Muscle of leg (tissue), 16 donors: ENCODE data around the gene CD28. TPM values are rescaled to one million over a fixed set of nuclear protein-coding genes. Genes with fewer than 3 reads are reported as not detected.

Experiments used
- DNase-seq: peaks from one replicate; pipeline ENCODE4 v3.0.0; 2013
- H3K27ac ChIP-seq: one replicate; pipeline ENCODE4 v1.5.1; 2013; ENCODE audit warnings: mild to moderate bottlenecking, low read length, control low read depth
- H3K27me3 ChIP-seq: one replicate; pipeline ENCODE4 v1.6.1; 2013; ENCODE audit warnings: low read length; ENCODE audit not compliant: control insufficient read depth, insufficient read depth
- H3K36me3 ChIP-seq: one replicate; pipeline ENCODE4 v1.6.1; 2013; ENCODE audit warnings: low read length; ENCODE audit not compliant: control insufficient read depth, insufficient read depth
- H3K4me1 ChIP-seq: one replicate; pipeline ENCODE4 v1.6.1; 2013; ENCODE audit warnings: low read length; ENCODE audit not compliant: control insufficient read depth, insufficient read depth
- H3K4me3 ChIP-seq: one replicate; pipeline ENCODE4 v1.5.1; 2013; ENCODE audit warnings: low read length, control low read depth
- H3K9me3 ChIP-seq: replicated peaks from 2 replicates; pipeline ENCODE4 v1.6.1; 2013; ENCODE audit warnings: low read depth, low read length; ENCODE audit not compliant: control insufficient read depth
- WGBS: methylation state at CpG from one replicate; pipeline ENCODE4 v1.1.5; 2013; ENCODE audit warnings: missing lambda C conversion rate; ENCODE audit not compliant: insufficient coverage; 5-methylcytosine and 5-hydroxymethylcytosine counted together
- long read RNA-seq, 11 donors: transcript quantifications; one replicate each; lab custom pipeline, GENCODE V29; 2026
- polyA plus RNA-seq, 8 donors: library from polyadenylated mRNA; unstranded; fragments of 120-200 nt; gene quantifications; one replicate each; pipeline versions ENCODE4 v1.2.1 to v1.2.3, GENCODE V29; 2013; ENCODE audit warnings: inconsistent platforms in 1 of 8, low replicate concordance in 1 of 8; ENCODE audit not compliant: insufficient read length in 8 of 8, insufficient read depth in 1 of 8
- total RNA-seq: library from RNA; stranded (reverse); fragments of 120-200 nt; gene quantifications from one replicate; pipeline ENCODE4 v1.2.4, GENCODE V29; 2013

Gene CD28
- total RNA-seq: 3.9 TPM
- polyA plus RNA-seq: 1 to 10 TPM; 2.8 to 5.6 (median 3.7) TPM
- long read RNA-seq, donor 1, full-length matches to known transcripts: 1 of 1 reads
- long read RNA-seq, donor 1, partial matches to known transcripts: 0 of 1 reads
- long read RNA-seq, donor 1, other reads (novel, unspliced or antisense): 0 of 1 reads
- long read RNA-seq, donor 2: 0 reads
- long read RNA-seq, donor 3, full-length matches to known transcripts: 1 of 1 reads
- long read RNA-seq, donor 3, partial matches to known transcripts: 0 of 1 reads
- long read RNA-seq, donor 3, other reads (novel, unspliced or antisense): 0 of 1 reads
- long read RNA-seq, donor 4, full-length matches to known transcripts: 1 of 1 reads
- long read RNA-seq, donor 4, partial matches to known transcripts: 0 of 1 reads
- long read RNA-seq, donor 4, other reads (novel, unspliced or antisense): 0 of 1 reads
- long read RNA-seq, donor 5, full-length matches to known transcripts: 6 of 6 reads
- long read RNA-seq, donor 5, partial matches to known transcripts: 0 of 6 reads
- long read RNA-seq, donor 5, other reads (novel, unspliced or antisense): 0 of 6 reads
- long read RNA-seq, donor 6, full-length matches to known transcripts: 4 of 4 reads
- long read RNA-seq, donor 6, partial matches to known transcripts: 0 of 4 reads
- long read RNA-seq, donor 6, other reads (novel, unspliced or antisense): 0 of 4 reads
- long read RNA-seq, donor 7: 0 reads
- long read RNA-seq, donor 8, full-length matches to known transcripts: 1 of 1 reads
- long read RNA-seq, donor 8, partial matches to known transcripts: 0 of 1 reads
- long read RNA-seq, donor 8, other reads (novel, unspliced or antisense): 0 of 1 reads
- long read RNA-seq, donor 9, full-length matches to known transcripts: 2 of 2 reads
- long read RNA-seq, donor 9, partial matches to known transcripts: 0 of 2 reads
- long read RNA-seq, donor 9, other reads (novel, unspliced or antisense): 0 of 2 reads
- long read RNA-seq, donor 10, full-length matches to known transcripts: 4 of 4 reads
- long read RNA-seq, donor 10, partial matches to known transcripts: 0 of 4 reads
- long read RNA-seq, donor 10, other reads (novel, unspliced or antisense): 0 of 4 reads
- long read RNA-seq, donor 11, full-length matches to known transcripts: 1 of 1 reads
- long read RNA-seq, donor 11, partial matches to known transcripts: 0 of 1 reads
- long read RNA-seq, donor 11, other reads (novel, unspliced or antisense): 0 of 1 reads

GRCh38 chr2:203706403-203706802 lies at the start of gene CD28:
TSS of gene CD28 (plus strand) at chr2:203706639. CDS start at chr2:203706697, 58 bp downstream.
- peak; percentile 80 for DNase-seq
- 77% methylated on average over 3 of the region's 9 CpGs for WGBS

DNA sequence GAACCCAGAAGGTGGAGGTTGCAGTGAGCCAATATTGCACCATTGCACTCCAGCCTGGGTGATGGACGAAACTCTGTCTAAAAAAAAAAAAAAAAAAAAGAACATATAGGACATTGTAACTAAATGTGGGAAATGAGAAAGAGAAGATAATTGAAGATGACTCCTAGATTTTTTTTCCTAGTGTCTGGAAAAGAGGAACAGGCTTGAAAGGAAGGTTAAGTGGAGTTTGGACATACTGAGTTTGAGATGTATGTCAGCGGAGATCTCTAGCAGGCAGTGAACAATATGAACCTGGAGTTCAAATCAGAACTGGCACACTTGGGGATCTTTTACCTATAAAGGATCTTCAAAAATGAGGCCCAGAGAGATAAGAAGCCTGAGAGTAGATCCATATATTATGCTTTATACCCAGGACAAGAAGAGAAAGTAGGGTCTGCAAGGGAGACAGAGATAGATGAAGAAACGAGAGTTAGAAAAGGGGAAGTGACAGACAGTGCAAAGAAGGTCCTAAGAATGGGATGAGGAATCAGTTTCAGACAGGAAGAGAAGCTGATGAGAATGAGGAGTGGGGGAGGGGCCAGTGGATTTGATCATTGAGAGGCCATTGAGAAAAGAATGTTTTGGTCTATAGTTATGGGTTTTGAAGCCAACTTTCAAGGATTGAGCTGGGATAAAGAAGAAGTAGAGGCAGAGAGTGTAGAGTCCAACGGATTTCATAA lies 46.9 kb upstream of the CD28 start:
- DNase-seq: peak; percentile 54
- Histone ChIP-seq H3K4me3 (no peak overlapping the region), H3K36me3 (no peaks in the 10 kb centered on the region), H3K27me3 (no peaks in the 10 kb centered on the region), H3K27ac (no peak overlapping the region), H3K4me1 (no peaks in the 10 kb centered on the region), H3K9me3 (no peaks in the 10 kb centered on the region)
- 61% methylated on average over 3 of the region's 4 CpGs for WGBS

More at GRCh38 chr2:203706403-203706802, at the start of gene CD28:
- Histone ChIP-seq H3K9me3 (no peaks in the 10 kb centered on the region), H3K36me3 (no peaks in the 10 kb centered on the region), H3K27ac (no peak within 1 kb of the TSS), H3K4me1 (no peaks in the 10 kb centered on the region), H3K4me3 (peak within 1 kb of the TSS; percentile 6), H3K27me3 (no peaks in the 10 kb centered on the region)

- Histone ChIP-seq H3K27ac (no peak overlapping the region), H3K36me3 (no peaks in the 10 kb centered on the region), H3K27me3 (no peaks in the 10 kb centered on the region), H3K4me3 (no peak overlapping the region), H3K4me1 (no peaks in the 10 kb centered on the region), H3K9me3 (no peaks in the 10 kb centered on the region)
- no CpG with 5 or more reads among the region's 2 CpGs for WGBS
- DNase-seq: no peak
Observed at GRCh38 chr2:203660465-203660864, 46.0 kb upstream of the CD28 start.

GRCh38 chr2:203661279-203661908 lies 45.0 kb upstream of the CD28 start:
- Histone ChIP-seq H3K27ac (no peak overlapping the region), H3K4me3 (no peak overlapping the region), H3K9me3 (no peaks in the 10 kb centered on the region), H3K36me3 (no peaks in the 10 kb centered on the region), H3K27me3 (no peaks in the 10 kb centered on the region), H3K4me1 (no peaks in the 10 kb centered on the region)
- no peak for DNase-seq
- WGBS: no CpG with 5 or more reads among the region's 3 CpGs

GRCh38 chr2:203662487-203662886 lies 44.0 kb upstream of the CD28 start:
- Histone ChIP-seq H3K4me1 (no peaks in the 10 kb centered on the region), H3K9me3 (no peaks in the 10 kb centered on the region), H3K36me3 (no peaks in the 10 kb centered on the region), H3K27ac (no peak overlapping the region), H3K4me3 (no peak overlapping the region), H3K27me3 (no peaks in the 10 kb centered on the region)
- WGBS: no CpG with 5 or more reads among the region's 1 CpG
- DNase-seq: no peak

- Histone ChIP-seq H3K36me3 (no peaks in the 10 kb centered on the region), H3K9me3 (no peaks in the 10 kb centered on the region)
Observed at GRCh38 chr2:203662951-203663350, 43.5 kb upstream of the CD28 start.

DNA sequence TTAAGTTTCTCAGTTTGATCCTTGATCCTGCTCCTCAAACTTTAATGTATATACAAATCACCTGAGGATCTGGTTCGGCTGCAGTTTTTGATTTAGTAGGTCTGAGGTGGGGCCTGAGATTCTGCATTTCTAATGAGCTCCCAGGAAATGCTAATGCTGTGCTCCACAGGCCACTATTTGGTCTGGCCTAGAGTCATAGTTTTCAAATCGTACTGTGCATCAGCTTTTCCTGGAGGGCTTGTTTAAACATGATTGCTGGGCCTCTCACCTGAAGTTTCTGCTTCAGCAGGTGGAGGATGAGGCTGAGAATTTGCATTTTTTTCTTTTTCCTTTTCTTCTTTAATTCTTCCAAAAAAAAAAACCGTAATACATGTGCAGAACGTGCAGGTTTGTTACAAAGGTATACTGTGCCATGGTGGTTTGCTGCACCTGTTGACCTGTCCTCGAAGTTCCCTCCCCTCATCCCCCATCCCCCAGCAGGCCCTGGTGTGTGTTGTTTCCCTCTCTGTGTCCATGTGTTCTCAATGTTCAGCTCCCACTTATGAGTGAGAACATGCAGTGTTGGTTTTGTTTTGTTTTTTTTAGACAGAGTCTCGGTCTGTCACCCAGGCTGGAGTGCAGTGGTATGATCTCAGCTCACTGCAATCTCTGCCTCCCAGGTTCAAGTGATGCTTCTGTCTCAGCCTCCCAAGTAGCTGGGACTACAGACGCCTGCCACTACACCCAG lies 42.2 kb upstream of the CD28 start:
- H3K9me3 ChIP-seq: no peaks in the 10 kb centered on the region
- H3K27me3 ChIP-seq: no peaks in the 10 kb centered on the region
- no peak overlapping the region for H3K27ac ChIP-seq
- H3K4me3 ChIP-seq: no peak overlapping the region
- H3K36me3 ChIP-seq: no peaks in the 10 kb centered on the region
- DNase-seq: no peak
- H3K4me1 ChIP-seq: no peaks in the 10 kb centered on the region
- 80% methylated on average over 1 of the region's 7 CpGs for WGBS

More at GRCh38 chr2:203662951-203663350, 43.5 kb upstream of the CD28 start:
- H3K27ac ChIP-seq: no peak overlapping the region
- DNase-seq: no peak
- H3K27me3 ChIP-seq: no peaks in the 10 kb centered on the region
- no peaks in the 10 kb centered on the region for H3K4me1 ChIP-seq
- H3K4me3 ChIP-seq: no peak overlapping the region

GRCh38 chr2:203667838-203668237 lies 38.6 kb upstream of the CD28 start:
- no peak overlapping the region for H3K27ac ChIP-seq
- H3K4me1 ChIP-seq: no peaks in the 10 kb centered on the region
- WGBS: 100% methylated on average over 2 of the region's 2 CpGs
- no peaks in the 10 kb centered on the region for H3K36me3 ChIP-seq
- H3K9me3 ChIP-seq: no peaks in the 10 kb centered on the region
- DNase-seq: no peak
- no peak overlapping the region for H3K4me3 ChIP-seq
- H3K27me3 ChIP-seq: no peaks in the 10 kb centered on the region

DNA sequence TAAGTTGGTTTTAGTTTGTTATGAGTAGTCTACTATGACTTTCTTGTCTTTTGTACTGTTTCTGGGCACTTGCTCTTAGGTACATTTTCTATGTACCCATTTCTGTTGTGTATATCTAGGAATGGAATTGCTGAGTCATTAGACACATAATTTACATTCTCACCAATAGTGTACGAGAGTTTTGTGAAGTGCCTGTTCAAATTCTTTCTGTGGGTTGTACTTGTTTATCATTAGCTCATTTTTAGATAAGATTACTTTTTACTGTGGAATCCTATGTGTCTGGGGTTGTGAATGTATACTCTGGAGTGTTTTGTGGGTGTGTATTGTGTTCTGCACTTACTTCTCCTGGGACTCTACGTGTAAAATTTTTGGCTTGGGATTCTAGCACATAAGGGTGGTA lies 36.6 kb upstream of the CD28 start:
- WGBS: no CpG with 5 or more reads among the region's 2 CpGs

More for the DNA sequence above, 36.6 kb upstream of the CD28 start:
- peaks cover 4% of the 10 kb centered on the region for H3K4me1 ChIP-seq
- no peaks in the 10 kb centered on the region for H3K27me3 ChIP-seq
- H3K4me3 ChIP-seq: no peak overlapping the region
- H3K9me3 ChIP-seq: peaks cover 3% of the 10 kb centered on the region
- DNase-seq: no peak
- H3K27ac ChIP-seq: no peak overlapping the region
- no peaks in the 10 kb centered on the region for H3K36me3 ChIP-seq
